SU-DHL-6 (cell line): Measurements from ENCODE around the gene RALGPS1.

Experiments
- CTCF ChIP-seq: fragments of 200-600 bp; sonication (generic); IDR thresholded peaks from one replicate; pipeline ENCODE4 v1.5.1; 2017; ENCODE audit warnings: antibody characterized with exemption, mild to moderate bottlenecking, low read length, moderate library complexity; ENCODE audit not compliant: insufficient read depth, poor library complexity, severe bottlenecking
- EZH2phosphoT487 ChIP-seq: fragments of 200-600 bp; sonication (generic), shearing (Covaris generic); conservative IDR thresholded peaks from 2 replicates; pipeline ENCODE4 v1.6.1; 2018; ENCODE audit warnings: mild to moderate bottlenecking, antibody characterized with exemption, low read length, moderate library complexity, mixed read lengths

- no peak for TF ChIP-seq CTCF
- no peak for TF ChIP-seq EZH2phosphoT487
Measured at GRCh38 chr9:127079446-127080140, 165.0 kb downstream of the RALGPS1 start.
